ENCODE measurements around the gene CACNG4. TPM values are rescaled to one million over a fixed set of nuclear protein-coding genes. Genes with fewer than 3 reads are reported as not detected.

Gene CACNG4
- total and polyA plus RNA-seq, 9 of the 15 experiments (the other 6 are each of a cell fraction or from before 2014, with no cell fraction given) = 0.07 TPM; not detected in 8

- ChIA-PET CTCF (ENCODE audit: low intra/inter-chr PET ratio) (no interaction called here), POLR2A (no interaction called here)
- Histone ChIP-seq H2AFZ (ENCODE audit: low read depth, low read length) (no peak overlapping the region), H3K9me1 (ENCODE audit: control insufficient read depth, insufficient read depth, low read length) (no peaks in the 10 kb centered on the region), H3K27ac (ENCODE audit: extremely low read depth, low read depth, low read length) (no peak overlapping the region), H3K4me2 (ENCODE audit: insufficient read depth, low read length) (no peak overlapping the region), H3K9ac (ENCODE audit: insufficient read depth in 1 of 2, low read depth in 2 of 2, low read length in 2 of 2) (no peak overlapping the region), H3K36me3 (ENCODE audit: control insufficient read depth, insufficient read depth, low read length) (no peaks in the 10 kb centered on the region), H3K4me1 (replicated peaks in 1 of 2; ENCODE audit: control insufficient read depth in 2 of 2, insufficient read depth in 2 of 2, low read length in 2 of 2) (no peaks in the 10 kb centered on the region), H3K4me3 (no peak overlapping the region), H3K79me2 (ENCODE audit: control insufficient read depth, insufficient read depth, low read length) (no peaks in the 10 kb centered on the region), H4K20me1 (replicated peaks; ENCODE audit: control insufficient read depth, insufficient read depth, low read length) (0 out of 2 replicates have a peak, but pooled peaks cover 7% of the 10 kb centered on the region), H3K27me3 (ENCODE audit: control insufficient read depth in 2 of 2, insufficient read depth in 2 of 2, low read length in 2 of 2) (peaks cover 15 to 53% of the 10 kb centered on the region in 2 experiments; a peak in 4 of 5 replicates), H3K9me3 (replicated peaks; ENCODE audit: control insufficient read depth, insufficient read depth, low read depth, low read length) (no peaks in the 10 kb centered on the region)
- no peak for DNase-seq (ENCODE audit: extremely low read depth in 1 of 4, low spot score in 3 of 4)
- in situ Hi-C loops (cut with MboI) (no loop called here), intact Hi-C loops (cut with micrococcal nuclease) (no loop called here)
- TF ChIP-seq REST (IDR thresholded peaks at IDR 0.05; ENCODE audit: borderline replicate concordance) (0 out of 2 replicates have a peak, but pooled peaks have one; percentile 16), REST (CRISPR knock-in tag; IDR thresholded peaks at IDR 0.05; ENCODE audit: low read depth) (no peak), ZNF561 (CRISPR knock-in tag; conservative IDR thresholded peaks at IDR 0.05) (no peak), ELK1 (CRISPR knock-in tag; IDR thresholded peaks at IDR 0.05) (no peak)
- WGBS (ENCODE audit: insufficient coverage, low coverage, missing lambda C conversion rate) = under 1% methylated on average over 15 of the region's 15 CpGs
- no TSS peak for BruUV-seq (replicated peaks)
- no peak for ATAC-seq
- FAIRE-seq = no peak
These were observed 7.4 kb downstream of the CACNG4 start for GRCh38 chr17:66971730-66972441.

All from K562 (cell line).